GM19438 (cell line): Measurements from ENCODE around the gene ITGAL.
"Not testable (repeated sequence)": the region's sequence is repeated elsewhere in the genome, so short reads cannot be mapped to it uniquely, and the experiment has no call there.

Experiments
- ATAC-seq: cut with Tn5 transposase; IDR thresholded peaks from one replicate; pipeline ENCODE4 v1.9.1; 2021; ENCODE audit warnings: low read depth; ENCODE audit not compliant: unreplicated experiment

Gene ITGAL

GRCh38 chr16:30539986-30540526 lies 67.5 kb downstream of the ITGAL start:
- not testable (repeated sequence) for ATAC-seq

GRCh38 chr16:30540916-30541464 lies 68.4 kb downstream of the ITGAL start:
- not testable (repeated sequence) for ATAC-seq

- ATAC-seq = no peak
Measured at GRCh38 chr16:30541502-30542329, 69.2 kb downstream of the ITGAL start.

- ATAC-seq = no peak
Measured at GRCh38 chr16:30543067-30543466, 70.5 kb downstream of the ITGAL start.

- ATAC-seq = no peak
Measured at GRCh38 chr16:30546115-30546514, 73.6 kb downstream of the ITGAL start.

GRCh38 chr16:30548416-30549253 lies 76.1 kb downstream of the ITGAL start:
- no peak for ATAC-seq

GRCh38 chr16:30551781-30552180 lies 79.2 kb downstream of the ITGAL start:
- no peak for ATAC-seq

GRCh38 chr16:30552956-30553355 lies 80.4 kb downstream of the ITGAL start:
- ATAC-seq = no peak

GRCh38 chr16:30553393-30553899 lies 80.9 kb downstream of the ITGAL start:
- no peak for ATAC-seq

- ATAC-seq = no peak
Measured at GRCh38 chr16:30554557-30555314, 82.2 kb downstream of the ITGAL start.

GRCh38 chr16:30555315-30556124 lies 83.0 kb downstream of the ITGAL start:
- ATAC-seq = no peak

- ATAC-seq = no peak
Measured at GRCh38 chr16:30556125-30556473, 83.6 kb downstream of the ITGAL start.

GRCh38 chr16:30557707-30557956 lies 85.1 kb downstream of the ITGAL start:
- ATAC-seq = peak; percentile 5

GRCh38 chr16:30557957-30558788 lies 85.6 kb downstream of the ITGAL start, which contains the start of gene ZNF764:
Gene ZNF764, minus strand, starts transcription at chr16:30558374. Its CDS starts 192 bp downstream, at chr16:30558182.
- peak; percentile 89 for ATAC-seq

- ATAC-seq = no peak
Measured at GRCh38 chr16:30558789-30559377, 86.3 kb downstream of the ITGAL start.

GRCh38 chr16:30559690-30560089 lies 87.1 kb downstream of the ITGAL start:
- no peak for ATAC-seq

GRCh38 chr16:30561089-30561816 lies 88.7 kb downstream of the ITGAL start:
- ATAC-seq = no peak

- no peak for ATAC-seq
Measured at GRCh38 chr16:30562021-30562420, 89.5 kb downstream of the ITGAL start.
